ENCODE measurements around the gene SSH2. TPM values are rescaled to one million over a fixed set of nuclear protein-coding genes. Genes with fewer than 3 reads are reported as not detected.
A peak's percentile ranks its signal among the peaks of the same experiment; 100 is the strongest.

Gene SSH2
- polyA plus RNA-seq, 1 donor from 2014 or later: 16.6 TPM

DNA sequence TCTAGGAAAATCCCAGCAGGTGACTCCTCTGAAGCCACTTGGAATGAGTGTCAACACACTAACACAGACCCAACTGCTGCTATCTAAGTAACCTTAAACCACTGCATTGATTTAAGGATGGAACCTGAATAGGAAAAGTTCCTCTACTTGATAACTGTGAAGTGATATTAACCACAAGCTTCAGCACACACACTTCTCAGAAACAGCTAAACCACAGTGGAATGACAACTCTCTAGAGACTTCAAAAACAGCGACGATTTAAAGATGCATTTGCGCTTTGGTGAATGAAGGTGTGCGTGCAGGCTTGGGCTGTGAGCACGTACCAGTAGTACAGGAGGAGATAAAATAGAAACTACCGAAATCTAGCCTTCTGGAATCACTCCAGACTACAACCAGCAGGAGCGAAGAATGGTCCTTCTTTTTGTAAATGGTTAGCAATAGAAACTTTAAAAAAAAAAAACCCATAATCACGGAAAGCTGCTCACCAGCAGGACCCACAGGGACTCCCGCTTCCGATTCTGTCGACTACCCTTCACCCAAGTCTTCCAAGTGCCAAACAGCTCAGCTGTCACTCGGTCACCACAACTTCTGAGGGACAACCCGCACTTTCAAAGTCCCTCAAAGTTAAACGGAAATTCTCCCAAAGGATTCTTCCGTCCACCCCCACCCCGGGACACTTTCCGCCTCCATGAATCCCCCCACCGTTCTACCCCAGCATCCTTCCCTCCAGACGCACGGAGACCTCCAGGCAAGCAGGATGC, 169.6 kb downstream of the SSH2 start:
- Histone ChIP-seq H3K27me3 (ENCODE audit: insufficient read depth, low read depth, low read length) (no peaks in the 10 kb centered on the region), H3K36me3 (ENCODE audit: insufficient read depth, low read length) (no peaks in the 10 kb centered on the region), H3K79me2 (replicated peaks; ENCODE audit: insufficient read depth, low read length) (peaks cover 3% of the 10 kb centered on the region), H3F3A (ENCODE audit: insufficient read depth, low read length, poor library complexity, severe bottlenecking) (peaks cover 7% of the 10 kb centered on the region), H3K4me3 (ENCODE audit: low read length) (peak overlapping the region; percentile 70), H3K9me2 (ENCODE audit: insufficient read depth, low read length) (no peaks in the 10 kb centered on the region), H3K9me3 (ENCODE audit: low read length) (no peaks in the 10 kb centered on the region), H3K4me2 (ENCODE audit: low read length) (peak overlapping the region; percentile 51), H4K20me1 (ENCODE audit: insufficient read depth) (peaks cover 9% of the 10 kb centered on the region), H3K9ac (ENCODE audit: low read length) (peak overlapping the region; percentile 31), H2AFZ (ENCODE audit: low read depth, low read length) (peak overlapping the region; percentile 21), H3K27ac (ENCODE audit: low read length) (no peak overlapping the region)
- TF ChIP-seq, protein P1, sequence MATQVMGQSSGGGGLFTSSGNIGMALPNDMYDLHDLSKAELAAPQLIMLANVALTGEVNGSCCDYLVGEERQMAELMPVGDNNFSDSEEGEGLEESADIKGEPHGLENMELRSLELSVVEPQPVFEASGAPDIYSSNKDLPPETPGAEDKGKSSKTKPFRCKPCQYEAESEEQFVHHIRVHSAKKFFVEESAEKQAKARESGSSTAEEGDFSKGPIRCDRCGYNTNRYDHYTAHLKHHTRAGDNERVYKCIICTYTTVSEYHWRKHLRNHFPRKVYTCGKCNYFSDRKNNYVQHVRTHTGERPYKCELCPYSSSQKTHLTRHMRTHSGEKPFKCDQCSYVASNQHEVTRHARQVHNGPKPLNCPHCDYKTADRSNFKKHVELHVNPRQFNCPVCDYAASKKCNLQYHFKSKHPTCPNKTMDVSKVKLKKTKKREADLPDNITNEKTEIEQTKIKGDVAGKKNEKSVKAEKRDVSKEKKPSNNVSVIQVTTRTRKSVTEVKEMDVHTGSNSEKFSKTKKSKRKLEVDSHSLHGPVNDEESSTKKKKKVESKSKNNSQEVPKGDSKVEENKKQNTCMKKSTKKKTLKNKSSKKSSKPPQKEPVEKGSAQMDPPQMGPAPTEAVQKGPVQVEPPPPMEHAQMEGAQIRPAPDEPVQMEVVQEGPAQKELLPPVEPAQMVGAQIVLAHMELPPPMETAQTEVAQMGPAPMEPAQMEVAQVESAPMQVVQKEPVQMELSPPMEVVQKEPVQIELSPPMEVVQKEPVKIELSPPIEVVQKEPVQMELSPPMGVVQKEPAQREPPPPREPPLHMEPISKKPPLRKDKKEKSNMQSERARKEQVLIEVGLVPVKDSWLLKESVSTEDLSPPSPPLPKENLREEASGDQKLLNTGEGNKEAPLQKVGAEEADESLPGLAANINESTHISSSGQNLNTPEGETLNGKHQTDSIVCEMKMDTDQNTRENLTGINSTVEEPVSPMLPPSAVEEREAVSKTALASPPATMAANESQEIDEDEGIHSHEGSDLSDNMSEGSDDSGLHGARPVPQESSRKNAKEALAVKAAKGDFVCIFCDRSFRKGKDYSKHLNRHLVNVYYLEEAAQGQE (IDR thresholded peaks at IDR 0.05; ENCODE audit: borderline replicate concordance): no peak
- TF ChIP-seq TAF1 (IDR thresholded peaks at IDR 0.05; ENCODE audit: low read depth): no peak
- no peak for TF ChIP-seq POLR2AphosphoS5 (IDR thresholded peaks at IDR 0.05)
- TF ChIP-seq MXI1 (conservative IDR thresholded peaks at IDR 0.05; ENCODE audit: poor library complexity, severe bottlenecking): no peak
- TF ChIP-seq RAD21 (conservative IDR thresholded peaks at IDR 0.05): no peak
- no peak for TF ChIP-seq EZH2 (IDR thresholded peaks at IDR 0.05; ENCODE audit: borderline replicate concordance, insufficient read depth, low read length, poor library complexity, severe bottlenecking)
- TF ChIP-seq, protein P2, sequence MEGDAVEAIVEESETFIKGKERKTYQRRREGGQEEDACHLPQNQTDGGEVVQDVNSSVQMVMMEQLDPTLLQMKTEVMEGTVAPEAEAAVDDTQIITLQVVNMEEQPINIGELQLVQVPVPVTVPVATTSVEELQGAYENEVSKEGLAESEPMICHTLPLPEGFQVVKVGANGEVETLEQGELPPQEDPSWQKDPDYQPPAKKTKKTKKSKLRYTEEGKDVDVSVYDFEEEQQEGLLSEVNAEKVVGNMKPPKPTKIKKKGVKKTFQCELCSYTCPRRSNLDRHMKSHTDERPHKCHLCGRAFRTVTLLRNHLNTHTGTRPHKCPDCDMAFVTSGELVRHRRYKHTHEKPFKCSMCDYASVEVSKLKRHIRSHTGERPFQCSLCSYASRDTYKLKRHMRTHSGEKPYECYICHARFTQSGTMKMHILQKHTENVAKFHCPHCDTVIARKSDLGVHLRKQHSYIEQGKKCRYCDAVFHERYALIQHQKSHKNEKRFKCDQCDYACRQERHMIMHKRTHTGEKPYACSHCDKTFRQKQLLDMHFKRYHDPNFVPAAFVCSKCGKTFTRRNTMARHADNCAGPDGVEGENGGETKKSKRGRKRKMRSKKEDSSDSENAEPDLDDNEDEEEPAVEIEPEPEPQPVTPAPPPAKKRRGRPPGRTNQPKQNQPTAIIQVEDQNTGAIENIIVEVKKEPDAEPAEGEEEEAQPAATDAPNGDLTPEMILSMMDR (IDR thresholded peaks at IDR 0.05; ENCODE audit: poor library complexity, severe bottlenecking): no peak
- no peak for TF ChIP-seq EP300 (conservative IDR thresholded peaks at IDR 0.05; ENCODE audit: poor library complexity, severe bottlenecking)
- TF ChIP-seq SMC3 (conservative IDR thresholded peaks at IDR 0.05; ENCODE audit: poor library complexity): no peak

DNA sequence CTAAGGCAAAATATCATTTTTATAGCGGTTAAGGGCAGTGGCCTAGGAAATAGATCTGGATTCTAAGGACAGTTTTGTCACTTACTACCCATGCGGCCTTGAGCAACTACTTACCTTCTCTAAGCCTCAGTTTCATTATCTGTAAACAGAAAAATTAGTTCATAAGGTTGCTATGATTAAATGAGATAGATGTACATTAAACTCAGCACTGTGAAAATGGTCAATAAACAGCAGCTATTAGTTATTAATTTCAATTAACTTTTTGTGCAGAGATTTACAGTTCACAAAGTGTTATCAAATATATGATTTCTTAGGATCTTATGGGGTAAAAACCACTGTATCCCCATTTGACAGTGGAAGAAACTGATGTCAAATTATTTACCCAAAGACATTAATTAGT, 171.8 kb downstream of the SSH2 start:
- no peak overlapping the region for H3K27ac ChIP-seq (ENCODE audit: low read length)
- no peak overlapping the region for H3K4me3 ChIP-seq (ENCODE audit: low read length)

More for the DNA sequence above, 171.8 kb downstream of the SSH2 start:
- Histone ChIP-seq H3K4me2 (ENCODE audit: low read length) (no peak overlapping the region), H2AFZ (ENCODE audit: low read depth, low read length) (no peak overlapping the region), H4K20me1 (ENCODE audit: insufficient read depth) (peaks cover 9% of the 10 kb centered on the region), H3K9me3 (ENCODE audit: low read length) (no peaks in the 10 kb centered on the region), H3F3A (ENCODE audit: insufficient read depth, low read length, poor library complexity, severe bottlenecking) (peaks cover 5% of the 10 kb centered on the region), H3K27me3 (ENCODE audit: insufficient read depth, low read depth, low read length) (no peaks in the 10 kb centered on the region), H3K9me2 (ENCODE audit: insufficient read depth, low read length) (no peaks in the 10 kb centered on the region), H3K36me3 (ENCODE audit: insufficient read depth, low read length) (no peaks in the 10 kb centered on the region), H3K79me2 (replicated peaks; ENCODE audit: insufficient read depth, low read length) (peaks cover 3% of the 10 kb centered on the region), H3K9ac (ENCODE audit: low read length) (no peak overlapping the region)
- TF ChIP-seq, protein P1 (IDR thresholded peaks at IDR 0.05; ENCODE audit: borderline replicate concordance): no peak
- TF ChIP-seq SMC3 (conservative IDR thresholded peaks at IDR 0.05; ENCODE audit: poor library complexity) (no peak), POLR2AphosphoS5 (IDR thresholded peaks at IDR 0.05) (no peak), TAF1 (IDR thresholded peaks at IDR 0.05; ENCODE audit: low read depth) (no peak), RAD21 (conservative IDR thresholded peaks at IDR 0.05) (no peak), EP300 (conservative IDR thresholded peaks at IDR 0.05; ENCODE audit: poor library complexity, severe bottlenecking) (no peak), EZH2 (IDR thresholded peaks at IDR 0.05; ENCODE audit: borderline replicate concordance, insufficient read depth, low read length, poor library complexity, severe bottlenecking) (no peak)
- TF ChIP-seq, protein P2 (IDR thresholded peaks at IDR 0.05; ENCODE audit: poor library complexity, severe bottlenecking): no peak

Measured in neural cell (in vitro differentiated cells).